Smooth muscle cell (in vitro differentiated cells): Measurements from ENCODE around the gene TRAK2. TPM values are rescaled to one million over a fixed set of nuclear protein-coding genes. Genes with fewer than 3 reads are reported as not detected.
"Not testable (repeated sequence)": the region's sequence is repeated elsewhere in the genome, so short reads cannot be mapped to it uniquely, and the experiment has no call there.

Experiments used
- DNase-seq: peaks from one replicate; lab custom pipeline; 2025; ENCODE audit not compliant: unreplicated experiment; lab: John Stamatoyannopoulos, UW
- H2AFZ ChIP-seq: fragments of 200-600 bp; sonication (generic); 2 replicates; pipeline ENCODE4 v1.6.0; 2016; ENCODE audit warnings: antibody characterized with exemption, low read depth, mild to moderate bottlenecking
- H3F3A ChIP-seq: fragments of 200-600 bp; sonication (generic); 2 replicates; pipeline ENCODE4 v1.6.0; 2017; ENCODE audit warnings: antibody characterized with exemption, low read depth
- H3K27ac ChIP-seq: fragments of 200-600 bp; sonication (generic); 2 replicates; pipeline ENCODE4 v1.5.1; 2016; ENCODE audit warnings: low read depth, mild to moderate bottlenecking
- H3K27me3 ChIP-seq: fragments of 200-600 bp; sonication (generic); 2 replicates; pipeline ENCODE4 v1.6.1; 2016; ENCODE audit warnings: low read depth, mild to moderate bottlenecking
- H3K36me3 ChIP-seq: fragments of 200-600 bp; sonication (generic); 2 replicates; pipeline ENCODE4 v1.5.1; 2016; ENCODE audit warnings: low read depth
- H3K4me1 ChIP-seq: fragments of 200-600 bp; sonication (generic); 2 replicates; pipeline ENCODE4 v1.5.1; 2016; ENCODE audit warnings: low read depth
- H3K4me2 ChIP-seq: fragments of 200-600 bp; sonication (generic); 2 replicates; pipeline ENCODE4 v1.6.0; 2016; ENCODE audit warnings: mild to moderate bottlenecking
- H3K4me3 ChIP-seq: fragments of 200-600 bp; sonication (generic); 2 replicates; pipeline ENCODE4 v1.5.1; 2016; ENCODE audit warnings: mild to moderate bottlenecking
- H3K79me2 ChIP-seq: fragments of 200-600 bp; sonication (generic); 2 replicates; pipeline ENCODE4 v1.6.0; 2016; ENCODE audit warnings: low read depth, mild to moderate bottlenecking
- H3K9ac ChIP-seq: fragments of 200-600 bp; sonication (generic); 2 replicates; pipeline ENCODE4 v1.6.0; 2016; ENCODE audit warnings: low read depth
- H3K9me3 ChIP-seq: fragments of 200-600 bp; sonication (generic); replicated peaks from 2 replicates; pipeline ENCODE4 v1.5.1; 2016; ENCODE audit warnings: low read depth
- H4K20me1 ChIP-seq: fragments of 200-600 bp; sonication (generic); 2 replicates; pipeline ENCODE4 v1.6.0; 2016; ENCODE audit warnings: low read depth
- WGBS: methylation state at CpG from one replicate; pipeline ENCODE4 v1.1.7; 2016; ENCODE audit warnings: low lambda C conversion rate; 5-methylcytosine and 5-hydroxymethylcytosine counted together
- polyA plus RNA-seq: library from polyadenylated mRNA; unstranded; fragments of >200 nt; fragmentation: Nextera tagmentation; extraction: Ambion mirVana; gene quantifications from 2 replicates; pipeline ENCODE4 v1.2.1, GENCODE V29; 2016
- total RNA-seq: library from RNA; depleted of rRNA; stranded (reverse); fragments of >200 nt; gene quantifications from 2 replicates; pipeline ENCODE4 v1.2.3, GENCODE V29; 2014
- TF ChIP-seq, protein P1 (sequence below): fragments of 200-600 bp; sonication (generic); IDR thresholded peaks from 2 replicates; pipeline ENCODE4 v1.5.1; 2017; ENCODE audit warnings: borderline replicate concordance, mild to moderate bottlenecking, antibody characterized with exemption; ENCODE audit not compliant: insufficient read depth, poor library complexity, severe bottlenecking

TRAK2 gene
- total and polyA plus RNA-seq, 2 experiments from 2014 or later, result 6.3 to 15.7 TPM

DNA sequence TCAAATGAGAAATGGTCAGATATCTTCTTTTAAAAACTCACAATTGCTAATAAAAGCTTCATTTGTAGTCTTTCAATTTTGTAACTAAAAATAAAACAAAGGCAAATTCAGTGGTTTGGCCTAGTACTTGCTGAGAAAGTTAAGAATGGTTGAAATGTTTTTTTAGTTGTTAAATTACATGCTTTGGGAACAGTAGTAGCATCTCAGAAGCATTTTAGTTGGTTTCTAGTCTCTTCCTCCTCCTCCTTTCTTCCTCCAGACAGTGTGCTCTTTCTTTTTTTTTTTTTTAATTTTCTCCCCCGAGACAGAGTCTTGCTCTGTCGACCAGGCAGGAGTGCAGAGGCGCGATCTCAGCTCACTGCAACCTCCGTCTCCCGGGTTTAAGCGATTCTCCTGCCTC is 9.8 kb downstream of the TRAK2 start:
- H3K4me1 ChIP-seq, result no peaks in the 10 kb centered on the region
- TF ChIP-seq, protein P1, sequence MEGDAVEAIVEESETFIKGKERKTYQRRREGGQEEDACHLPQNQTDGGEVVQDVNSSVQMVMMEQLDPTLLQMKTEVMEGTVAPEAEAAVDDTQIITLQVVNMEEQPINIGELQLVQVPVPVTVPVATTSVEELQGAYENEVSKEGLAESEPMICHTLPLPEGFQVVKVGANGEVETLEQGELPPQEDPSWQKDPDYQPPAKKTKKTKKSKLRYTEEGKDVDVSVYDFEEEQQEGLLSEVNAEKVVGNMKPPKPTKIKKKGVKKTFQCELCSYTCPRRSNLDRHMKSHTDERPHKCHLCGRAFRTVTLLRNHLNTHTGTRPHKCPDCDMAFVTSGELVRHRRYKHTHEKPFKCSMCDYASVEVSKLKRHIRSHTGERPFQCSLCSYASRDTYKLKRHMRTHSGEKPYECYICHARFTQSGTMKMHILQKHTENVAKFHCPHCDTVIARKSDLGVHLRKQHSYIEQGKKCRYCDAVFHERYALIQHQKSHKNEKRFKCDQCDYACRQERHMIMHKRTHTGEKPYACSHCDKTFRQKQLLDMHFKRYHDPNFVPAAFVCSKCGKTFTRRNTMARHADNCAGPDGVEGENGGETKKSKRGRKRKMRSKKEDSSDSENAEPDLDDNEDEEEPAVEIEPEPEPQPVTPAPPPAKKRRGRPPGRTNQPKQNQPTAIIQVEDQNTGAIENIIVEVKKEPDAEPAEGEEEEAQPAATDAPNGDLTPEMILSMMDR, result no peak
- H3K27ac ChIP-seq, result no peak overlapping the region
- no peak overlapping the region for H3K9ac ChIP-seq
- 93% methylated on average over 7 of the region's 7 CpGs for WGBS
- no peaks in the 10 kb centered on the region for H3K27me3 ChIP-seq
- H3K36me3 ChIP-seq, result no peaks in the 10 kb centered on the region
- H3K9me3 ChIP-seq, result no peaks in the 10 kb centered on the region
- peaks cover 95% of the 10 kb centered on the region for H4K20me1 ChIP-seq
- H2AFZ ChIP-seq, result no peak overlapping the region
- H3K4me2 ChIP-seq, result no peak overlapping the region
- DNase-seq, result no peak
- peaks cover 3% of the 10 kb centered on the region for H3F3A ChIP-seq
- H3K79me2 ChIP-seq, result peaks cover 83% of the 10 kb centered on the region
- H3K4me3 ChIP-seq, result no peak overlapping the region

DNA sequence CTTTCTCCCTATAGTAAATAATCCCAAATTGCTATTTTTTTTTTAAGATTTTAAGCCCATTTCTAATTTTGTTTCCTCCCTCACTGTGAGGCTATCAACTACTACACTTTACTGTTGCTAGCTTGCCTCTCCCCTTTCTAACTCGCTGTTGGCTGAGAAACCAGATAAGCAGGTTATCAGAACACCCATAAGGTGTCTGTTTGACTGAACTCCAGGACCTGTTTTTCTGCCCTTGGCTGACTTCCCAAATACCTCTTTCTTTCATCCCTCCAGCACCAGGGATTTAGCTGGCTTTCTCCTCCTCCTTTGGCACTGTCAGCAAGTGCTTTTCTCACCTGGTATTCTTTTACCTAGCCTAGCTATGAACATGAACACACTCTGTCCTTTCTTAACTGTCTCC is 11.1 kb downstream of the TRAK2 start:
- H4K20me1 ChIP-seq, result peaks cover 95% of the 10 kb centered on the region
- 43% methylated on average over 1 of the region's 1 CpG for WGBS
- no peaks in the 10 kb centered on the region for H3K36me3 ChIP-seq
- peaks cover 3% of the 10 kb centered on the region for H3F3A ChIP-seq
- TF ChIP-seq, protein P1, result no peak
- H2AFZ ChIP-seq, result no peak overlapping the region
- no peak for DNase-seq
- no peak overlapping the region for H3K27ac ChIP-seq
- H3K9ac ChIP-seq, result no peak overlapping the region
- H3K27me3 ChIP-seq, result no peaks in the 10 kb centered on the region
- no peak overlapping the region for H3K4me3 ChIP-seq
- no peaks in the 10 kb centered on the region for H3K9me3 ChIP-seq
- H3K79me2 ChIP-seq, result peaks cover 83% of the 10 kb centered on the region
- no peaks in the 10 kb centered on the region for H3K4me1 ChIP-seq
- H3K4me2 ChIP-seq, result no peak overlapping the region

- not testable (repeated sequence) for H2AFZ ChIP-seq, H3K9me3 ChIP-seq, H3F3A ChIP-seq, H3K4me2 ChIP-seq, H3K9ac ChIP-seq, H3K4me1 ChIP-seq, H3K27me3 ChIP-seq, DNase-seq, H3K4me3 ChIP-seq, H3K36me3 ChIP-seq, H3K27ac ChIP-seq
- WGBS, result 90% methylated on average over 1 of the region's 3 CpGs
- Histone ChIP-seq H4K20me1 (peaks cover 95% of the 10 kb centered on the region), H3K79me2 (peaks cover 84% of the 10 kb centered on the region)
These were observed 11.8 kb downstream of the TRAK2 start for GRCh38 chr2:201439336-201439922.

- H3K27me3 ChIP-seq, result no peaks in the 10 kb centered on the region
- H4K20me1 ChIP-seq, result peaks cover 86% of the 10 kb centered on the region
- H3F3A ChIP-seq, result peaks cover 3% of the 10 kb centered on the region
- no peak overlapping the region for H3K9ac ChIP-seq
- H3K36me3 ChIP-seq, result no peaks in the 10 kb centered on the region
- TF ChIP-seq, protein P1, result no peak
- no peaks in the 10 kb centered on the region for H3K4me1 ChIP-seq
- no peak for DNase-seq
- H3K4me3 ChIP-seq, result no peak overlapping the region
- H3K9me3 ChIP-seq, result no peaks in the 10 kb centered on the region
- peaks cover 76% of the 10 kb centered on the region for H3K79me2 ChIP-seq
- no peak overlapping the region for H2AFZ ChIP-seq
- no peak overlapping the region for H3K27ac ChIP-seq
- no peak overlapping the region for H3K4me2 ChIP-seq
- WGBS, result 98% methylated on average over 2 of the region's 2 CpGs
These were observed 15.1 kb downstream of the TRAK2 start for GRCh38 chr2:201436141-201436540.
